Measurements from ENCODE around the gene SLC4A3.

The SLC4A3 gene

DNA sequence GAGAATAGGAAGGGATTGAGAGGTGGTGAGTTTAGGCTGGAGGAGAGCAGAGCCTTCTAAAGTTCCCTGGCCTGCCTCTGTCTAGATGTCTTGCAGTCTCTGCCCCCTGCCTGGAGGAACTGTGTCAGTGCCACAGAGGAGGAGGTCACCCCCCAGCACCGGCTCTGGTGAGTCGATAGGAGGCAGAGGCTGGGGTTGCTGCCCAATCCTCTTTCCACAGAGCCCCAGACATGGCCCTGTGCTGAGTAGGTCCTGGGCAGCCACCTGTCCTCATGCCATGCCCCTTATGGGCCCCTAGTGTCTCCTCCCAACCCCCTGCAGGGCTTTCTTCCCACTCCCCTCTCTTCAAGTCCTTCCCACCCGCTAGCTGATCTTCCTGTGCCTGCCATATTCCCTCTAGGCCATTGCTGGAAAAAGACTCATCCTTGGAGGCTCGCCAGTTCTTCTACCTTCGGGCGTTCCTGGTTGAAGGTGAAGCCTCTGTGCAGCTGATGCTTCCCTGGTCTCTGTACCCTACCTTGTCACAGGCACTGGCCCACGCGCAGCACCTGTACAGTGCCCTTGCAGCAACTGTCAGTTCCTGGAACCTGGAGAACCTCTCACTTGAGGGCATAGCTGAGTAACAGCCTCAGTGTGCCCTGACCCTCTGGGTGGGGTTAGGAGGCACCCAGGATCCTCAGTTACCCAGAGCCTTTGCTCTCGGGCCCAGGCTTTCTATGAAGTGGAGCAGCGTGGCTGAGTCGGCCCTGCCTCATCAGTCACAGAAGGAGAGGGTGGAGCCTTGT, 13.2 kb upstream of the SLC4A3 start:
- DNase-seq: no peak

- DNase-seq: no peak
Observed at GRCh38 chr2:219615036-219615435, 12.4 kb upstream of the SLC4A3 start.

- DNase-seq: no peak
Observed at GRCh38 chr2:219615894-219616293, 11.5 kb upstream of the SLC4A3 start.

DNA sequence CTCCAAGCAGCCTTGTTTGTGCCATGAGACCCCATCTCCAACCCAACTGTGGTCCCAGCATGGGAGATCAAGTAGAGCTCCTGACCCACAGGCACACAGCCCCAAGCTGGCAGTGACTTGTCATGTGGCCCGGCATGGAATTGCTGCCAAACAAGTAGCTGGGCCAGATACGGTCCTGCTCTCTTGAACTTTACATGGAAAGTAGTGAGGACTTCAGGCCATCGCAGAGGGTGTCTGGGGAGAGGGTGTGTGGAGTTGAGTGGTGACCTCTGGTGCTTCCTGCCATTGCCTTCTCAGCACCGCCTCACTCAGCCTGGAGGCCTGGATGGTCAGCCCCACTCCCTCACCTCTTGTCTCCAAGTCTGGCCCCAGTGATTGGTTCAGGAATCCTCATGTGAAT, 10.9 kb upstream of the SLC4A3 start:
- DNase-seq: no peak

DNA sequence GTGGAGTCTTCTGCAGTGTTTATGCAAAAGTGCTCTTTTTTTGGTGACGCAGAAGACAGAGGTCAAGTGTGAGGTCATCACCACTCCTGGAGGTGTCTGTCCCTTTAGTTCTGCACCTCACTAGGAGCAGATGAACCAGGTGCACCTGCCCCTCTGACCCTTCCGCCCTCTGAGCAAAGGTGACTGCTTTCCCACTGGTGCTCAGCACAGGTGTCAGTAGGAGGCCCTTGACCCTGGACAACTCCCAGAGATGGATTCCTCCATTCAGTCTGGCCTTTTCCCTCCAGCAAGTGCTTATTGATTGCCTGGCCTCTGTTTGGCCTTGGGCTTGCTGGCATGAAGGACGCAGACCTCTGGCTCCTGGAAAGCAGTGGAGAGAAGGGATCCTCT, 8.7 kb upstream of the SLC4A3 start:
- DNase-seq: no peak

DNA sequence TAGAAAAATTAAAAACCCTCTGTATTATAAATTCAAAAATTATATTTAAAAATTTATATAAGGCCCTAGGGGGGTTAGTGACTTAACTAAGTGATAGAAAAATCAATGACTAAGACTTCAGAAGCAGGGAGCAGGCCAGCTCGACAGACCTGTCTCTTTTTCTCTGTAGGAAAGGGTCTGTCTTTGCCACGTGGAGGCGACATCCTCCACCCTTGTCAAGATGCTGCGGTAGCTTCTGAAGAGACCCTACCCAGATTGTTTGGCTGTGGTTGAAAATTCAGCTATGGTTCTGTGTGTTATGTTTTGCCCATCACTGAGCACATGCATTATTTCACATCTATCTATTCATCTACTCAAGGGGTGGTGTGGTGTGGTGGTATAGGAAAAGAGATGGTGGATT, 8.2 kb upstream of the SLC4A3 start:
- no peak for DNase-seq

- DNase-seq: no peak
Observed at GRCh38 chr2:219620546-219620945, 6.9 kb upstream of the SLC4A3 start.

DNA sequence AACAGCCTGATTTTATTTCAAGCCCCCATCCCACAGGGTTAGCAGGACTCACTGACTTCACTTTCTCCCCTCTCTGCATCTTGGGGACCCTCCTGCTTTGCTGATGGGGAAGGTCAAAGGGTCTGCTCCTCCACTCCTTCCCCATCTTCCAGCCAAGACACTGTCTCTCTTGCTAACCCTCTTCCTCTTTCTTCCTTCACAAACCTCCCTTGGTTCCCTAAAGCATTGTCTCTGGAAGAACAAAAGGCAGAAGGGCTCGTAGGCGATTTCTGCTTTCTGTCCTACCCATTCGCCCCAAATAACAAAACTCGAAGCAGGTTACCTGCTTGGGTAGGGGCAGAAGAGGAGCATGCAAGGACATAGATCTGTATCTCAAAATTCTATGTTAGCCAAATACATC, 5.5 kb upstream of the SLC4A3 start:
- no peak for DNase-seq

DNA sequence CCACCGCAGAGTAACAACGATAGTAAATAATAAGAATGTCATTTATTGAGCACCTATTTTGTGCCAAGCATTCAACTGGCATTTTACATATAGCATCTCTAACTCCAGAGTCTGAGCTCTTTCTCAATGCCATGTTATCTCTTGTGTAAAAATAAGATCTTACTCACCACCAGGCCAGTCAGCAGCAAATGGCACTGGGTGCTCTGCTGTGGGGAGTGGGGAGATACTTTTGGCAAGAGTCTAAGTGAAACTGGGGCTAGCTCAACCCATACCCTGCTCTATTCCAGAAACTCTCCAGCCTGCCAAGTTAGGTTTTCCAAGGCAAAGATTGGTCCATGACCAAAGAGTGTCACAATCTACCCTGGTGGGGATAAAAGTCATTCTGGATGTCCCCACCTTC, 5.0 kb upstream of the SLC4A3 start:
- DNase-seq: no peak

- DNase-seq: no peak
Observed at GRCh38 chr2:219624565-219624964, 2.9 kb upstream of the SLC4A3 start.

DNA sequence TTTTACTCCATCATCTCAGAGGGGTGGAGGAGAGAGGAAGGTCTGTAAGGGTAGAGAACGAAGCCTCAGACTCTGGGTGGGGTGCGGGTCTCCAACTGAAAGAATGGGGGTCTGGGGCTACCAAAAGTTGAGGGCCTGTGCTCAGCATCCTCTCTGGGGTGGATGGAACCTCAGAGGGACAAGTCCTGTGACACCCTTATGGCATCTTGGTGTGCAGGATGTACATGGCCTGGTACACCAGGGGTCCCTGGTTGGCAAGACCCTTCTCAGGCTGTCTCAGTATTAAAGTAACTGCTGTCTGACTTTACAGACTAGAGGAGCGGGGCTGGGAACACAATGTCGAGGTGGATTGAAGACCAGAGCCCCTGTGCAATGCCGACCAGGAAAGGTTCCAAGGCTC, 2.3 kb upstream of the SLC4A3 start:
- DNase-seq: no peak

- DNase-seq: no peak
Observed at GRCh38 chr2:219626540-219626939, 890 bp upstream of the SLC4A3 start.

GRCh38 chr2:219628235-219628985, 980 bp downstream of the SLC4A3 start:
- DNase-seq: no peak

DNA sequence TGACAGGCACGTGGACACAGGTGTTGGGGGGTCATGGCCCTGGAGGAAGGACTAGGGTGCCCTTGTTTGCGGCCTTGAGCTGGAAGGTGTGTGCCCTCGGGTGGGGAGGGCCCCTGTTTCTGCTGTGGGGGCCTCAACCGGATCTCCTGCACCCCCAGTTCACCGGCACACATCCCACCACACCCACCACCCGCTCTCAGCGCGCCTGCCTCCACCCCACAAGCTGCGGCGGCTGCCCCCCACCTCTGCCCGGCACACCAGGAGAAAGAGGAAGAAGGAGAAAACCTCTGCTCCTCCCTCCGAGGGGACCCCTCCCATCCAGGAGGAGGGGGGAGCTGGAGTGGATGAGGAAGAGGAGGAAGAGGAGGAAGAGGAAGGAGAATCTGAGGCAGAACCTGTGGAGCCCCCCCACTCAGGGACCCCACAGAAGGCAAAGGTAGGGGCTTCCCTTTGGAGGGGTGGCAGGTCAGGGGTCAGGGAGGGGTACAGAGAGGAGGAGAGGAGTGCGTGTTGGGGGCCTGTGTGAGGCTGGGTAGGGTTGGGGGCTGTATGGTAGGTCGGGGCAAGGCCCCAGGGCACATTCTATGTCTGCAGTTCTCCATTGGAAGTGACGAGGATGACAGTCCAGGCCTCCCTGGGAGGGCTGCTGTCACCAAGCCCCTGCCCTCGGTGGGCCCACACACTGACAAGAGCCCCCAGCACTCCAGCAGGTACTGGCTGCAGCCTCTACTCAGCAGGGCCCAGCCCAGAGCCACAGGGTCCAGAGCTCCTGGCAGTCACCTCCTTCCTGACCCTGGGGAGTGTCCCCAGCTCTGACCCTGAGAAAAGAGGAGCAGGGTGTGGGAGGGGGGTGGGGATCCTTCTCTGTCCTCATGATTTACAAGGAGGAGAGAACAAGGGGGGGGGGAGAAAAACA, 1.8 kb downstream of the SLC4A3 start:
- DNase-seq: no peak

DNA sequence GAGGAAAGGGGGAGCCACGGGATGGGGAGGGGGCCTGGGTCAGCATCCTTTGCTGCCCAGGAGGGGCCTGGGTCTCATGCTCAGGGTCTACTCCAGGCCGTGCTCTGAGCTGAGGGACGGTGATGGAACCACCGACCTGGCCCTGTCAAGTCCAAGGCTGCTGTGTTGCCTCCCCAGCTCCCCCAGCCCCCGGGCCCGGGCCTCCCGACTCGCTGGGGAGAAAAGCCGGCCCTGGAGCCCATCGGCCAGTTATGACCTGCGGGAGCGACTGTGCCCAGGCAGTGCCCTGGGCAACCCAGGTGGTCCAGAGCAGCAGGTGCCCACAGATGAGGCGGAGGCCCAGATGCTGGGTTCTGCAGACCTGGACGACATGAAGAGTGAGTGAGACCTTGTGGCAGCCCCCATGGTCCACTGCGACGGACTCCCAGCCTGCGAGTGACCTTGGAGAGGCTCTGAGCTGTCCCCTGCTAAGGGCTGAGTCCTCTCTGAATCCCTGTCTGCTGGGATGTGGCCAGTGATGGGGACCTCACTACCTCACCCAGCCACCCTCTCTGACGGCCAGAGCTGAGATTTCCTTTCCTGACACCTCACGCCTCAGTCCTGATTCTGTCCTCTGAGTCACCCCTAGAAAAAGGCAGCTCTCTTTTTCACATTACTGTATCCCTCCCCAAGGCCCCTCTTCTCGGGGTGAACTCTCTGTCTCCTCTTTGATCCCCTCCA, 2.7 kb downstream of the SLC4A3 start:
- DNase-seq: no peak

DNA sequence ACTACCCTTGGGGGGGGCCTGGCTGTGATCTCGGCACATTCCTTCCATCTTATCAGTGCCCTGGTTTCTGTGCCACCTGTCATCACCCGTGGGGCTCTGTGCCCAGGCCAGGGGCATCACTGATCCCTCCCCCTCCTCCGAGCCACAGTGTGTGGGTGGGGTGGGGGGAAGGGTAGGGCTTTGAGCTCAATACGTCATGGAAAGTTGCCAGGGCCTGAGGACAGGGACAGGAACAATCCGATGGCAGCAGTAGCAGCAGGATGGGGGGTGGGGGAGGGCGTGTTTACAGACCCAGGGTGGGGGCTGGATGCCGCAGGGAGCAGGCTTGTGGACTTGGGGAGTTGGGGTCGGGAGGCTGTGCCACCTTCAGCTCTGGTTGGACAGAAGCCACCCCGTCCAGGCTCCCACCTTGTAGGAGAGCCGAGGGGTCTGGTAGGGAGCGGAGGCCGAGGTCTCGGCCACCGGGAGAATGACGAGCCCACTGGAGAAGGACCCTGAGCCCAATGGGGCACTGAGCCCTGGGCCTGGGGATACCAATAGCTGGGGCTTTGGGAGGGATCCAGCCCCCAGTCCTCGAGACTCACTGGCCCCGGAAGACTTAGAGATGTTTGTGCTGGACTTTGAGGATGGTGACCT, 3.5 kb downstream of the SLC4A3 start:
- no peak for DNase-seq

- DNase-seq: no peak
Observed at GRCh38 chr2:219631406-219631891, 4.0 kb downstream of the SLC4A3 start.

- no peak for DNase-seq
Observed at GRCh38 chr2:219631904-219632759, 4.7 kb downstream of the SLC4A3 start.

- no peak for DNase-seq
Observed at GRCh38 chr2:219632760-219633105, 5.3 kb downstream of the SLC4A3 start.

DNA sequence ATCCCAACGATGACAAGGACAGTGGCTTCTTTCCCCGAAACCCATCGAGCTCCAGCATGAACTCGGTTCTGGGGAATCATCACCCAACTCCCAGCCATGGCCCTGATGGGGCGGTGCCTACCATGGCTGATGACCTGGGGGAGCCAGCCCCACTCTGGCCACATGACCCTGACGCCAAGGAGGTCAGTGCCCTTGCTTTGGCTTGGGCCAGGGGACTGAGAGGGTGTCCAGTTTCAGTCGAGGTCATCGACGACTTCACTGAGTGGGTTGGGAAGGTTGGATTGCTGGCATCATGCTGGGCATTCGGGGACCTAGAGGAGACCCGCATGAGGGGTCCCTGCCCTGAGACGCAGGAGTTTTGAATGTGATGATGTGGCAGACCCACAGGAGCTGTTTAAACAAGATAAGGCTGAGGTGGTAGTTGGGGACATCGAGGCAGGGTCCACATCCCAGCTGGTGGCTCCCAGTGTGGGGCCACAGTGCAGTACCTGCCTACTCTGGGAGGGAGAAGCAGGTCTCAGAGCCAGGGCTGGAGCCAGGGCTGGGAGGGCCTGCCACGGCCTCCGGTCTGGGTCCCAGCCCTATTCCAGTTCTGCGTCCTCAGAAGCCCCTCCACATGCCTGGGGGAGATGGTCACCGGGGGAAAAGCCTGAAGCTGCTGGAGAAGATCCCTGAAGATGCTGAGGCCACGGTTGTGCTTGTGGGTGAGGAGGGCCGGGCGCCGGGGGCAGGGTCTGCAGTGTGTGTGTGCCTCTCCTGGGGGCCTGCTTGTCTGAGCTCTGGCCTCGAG, 6.0 kb downstream of the SLC4A3 start:
- no peak for DNase-seq
